ENCODE measurements around the gene LRRC8C.
A peak's percentile ranks its signal among the peaks of the same experiment; 100 is the strongest.
"Not testable (repeated sequence)": the region's sequence is repeated elsewhere in the genome, so short reads cannot be mapped to it uniquely, and the experiment has no call there.

Gene LRRC8C

GRCh38 chr1:89607586-89608318 lies 25.2 kb upstream of the LRRC8C start:
- no peak for DNase-seq

- no peak for DNase-seq
These were observed 24.5 kb upstream of the LRRC8C start for GRCh38 chr1:89608319-89608983.

DNA sequence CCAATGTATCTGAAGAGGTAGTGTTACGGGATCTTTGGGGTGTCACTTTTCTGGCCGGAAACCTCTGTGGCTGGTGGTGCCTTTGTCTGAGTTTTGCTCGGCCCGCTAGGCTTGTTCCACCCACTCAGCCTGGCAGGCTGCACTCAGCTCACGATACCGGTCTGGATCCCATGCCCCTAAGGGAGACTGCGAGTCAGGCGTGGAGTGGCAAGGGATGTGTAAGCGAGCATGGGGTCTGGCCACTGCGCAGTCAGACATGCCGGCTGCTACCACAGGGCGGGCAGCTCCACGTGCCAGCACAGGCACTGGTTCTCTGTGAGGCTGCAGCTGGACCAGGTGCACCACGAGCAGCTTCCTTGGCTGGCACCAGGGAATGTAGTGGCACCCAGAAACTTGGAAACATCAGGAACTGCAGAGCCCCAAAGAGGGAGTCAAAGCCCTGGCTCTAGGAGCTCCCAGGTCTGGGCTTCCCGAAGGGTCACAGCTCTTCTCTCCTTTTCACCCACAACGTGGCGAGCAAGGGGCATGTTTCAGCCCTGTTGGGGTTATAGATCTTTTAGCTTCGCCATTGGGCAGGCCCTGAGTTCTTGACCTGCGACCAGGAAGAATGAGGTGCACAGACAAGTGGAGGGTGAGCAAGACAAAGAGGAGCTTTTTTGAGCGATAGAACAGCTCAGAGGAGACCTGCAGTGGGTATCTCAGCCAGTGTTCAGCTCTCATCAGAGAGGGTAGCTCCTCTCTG lies 23.8 kb upstream of the LRRC8C start:
- DNase-seq = no peak

DNA sequence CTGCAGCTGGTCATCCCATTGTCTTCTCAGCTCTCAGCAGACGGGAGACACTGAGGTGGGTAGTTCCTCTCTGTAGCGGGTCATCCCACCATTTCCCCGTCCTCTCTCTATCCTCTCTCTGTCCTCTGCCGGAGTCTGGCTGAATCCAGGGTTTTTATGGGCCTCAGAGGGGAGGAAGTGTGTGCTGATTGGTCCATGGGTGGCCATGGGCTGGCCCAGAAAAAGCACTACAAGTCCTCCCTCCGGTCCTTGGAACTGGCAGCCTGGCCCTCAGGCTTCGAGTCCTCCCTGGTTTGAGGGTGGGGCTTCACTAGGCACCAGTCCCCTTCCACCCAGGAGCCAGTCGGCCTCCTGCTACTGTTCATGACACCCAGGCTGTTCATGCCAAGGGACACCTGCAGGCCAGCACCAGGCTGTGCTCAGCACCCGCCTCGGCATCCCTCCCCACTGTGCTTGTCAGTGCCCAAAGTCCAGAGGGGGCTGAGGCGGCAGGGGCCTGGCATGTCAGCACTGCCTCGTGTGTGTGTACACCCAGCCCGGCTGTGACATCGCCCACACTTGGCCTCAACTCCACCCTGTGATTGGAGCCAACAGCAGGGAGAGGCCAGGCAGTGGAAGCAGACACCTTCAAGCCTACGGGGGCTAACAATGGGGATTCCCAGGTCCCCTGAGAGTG lies 23.0 kb upstream of the LRRC8C start:
- DNase-seq = peak in 13 of 58 donors; percentile 21 to 59 (median 38)

- DNase-seq = no peak
These were observed 22.4 kb upstream of the LRRC8C start for GRCh38 chr1:89610457-89611011.

DNA sequence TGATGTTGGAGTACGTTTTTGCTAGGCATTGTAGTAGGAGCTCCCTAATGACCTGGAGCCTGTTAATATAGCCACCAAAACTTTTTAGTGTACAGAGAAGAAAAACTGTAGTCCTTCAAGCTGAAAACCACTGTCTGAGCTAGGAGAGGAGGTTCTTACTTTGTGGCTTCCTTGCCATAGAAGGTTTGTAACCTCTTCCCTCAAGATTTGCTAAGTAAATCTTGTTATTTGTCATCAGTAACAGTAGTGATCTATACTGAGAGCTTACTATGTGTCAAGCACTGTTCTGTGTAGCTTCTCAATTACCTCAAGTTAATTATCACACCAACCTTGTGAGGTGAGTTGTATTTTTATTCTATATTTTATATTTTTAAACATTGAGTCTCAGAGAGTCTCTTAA lies 21.2 kb upstream of the LRRC8C start:
- DNase-seq = no peak

DNA sequence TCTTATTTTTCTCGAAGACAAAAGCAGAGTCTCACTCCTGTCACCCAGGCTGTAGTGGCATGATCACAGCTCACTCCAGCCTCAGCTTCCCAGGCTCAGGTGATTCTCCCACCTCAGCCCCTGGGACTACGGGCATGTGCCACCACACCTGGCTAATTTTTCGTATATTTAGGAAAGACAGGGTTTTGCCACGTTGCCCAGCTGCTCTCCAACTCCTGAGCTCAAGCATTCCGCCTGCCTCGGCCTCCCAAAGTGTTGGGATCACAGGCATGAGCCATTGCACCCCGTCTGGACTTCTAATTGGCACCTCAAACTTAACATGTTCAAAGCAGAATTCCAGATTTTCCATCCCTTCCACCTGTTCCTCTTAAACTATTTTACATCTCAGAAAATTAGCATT lies 19.0 kb upstream of the LRRC8C start:
- DNase-seq = no peak

DNA sequence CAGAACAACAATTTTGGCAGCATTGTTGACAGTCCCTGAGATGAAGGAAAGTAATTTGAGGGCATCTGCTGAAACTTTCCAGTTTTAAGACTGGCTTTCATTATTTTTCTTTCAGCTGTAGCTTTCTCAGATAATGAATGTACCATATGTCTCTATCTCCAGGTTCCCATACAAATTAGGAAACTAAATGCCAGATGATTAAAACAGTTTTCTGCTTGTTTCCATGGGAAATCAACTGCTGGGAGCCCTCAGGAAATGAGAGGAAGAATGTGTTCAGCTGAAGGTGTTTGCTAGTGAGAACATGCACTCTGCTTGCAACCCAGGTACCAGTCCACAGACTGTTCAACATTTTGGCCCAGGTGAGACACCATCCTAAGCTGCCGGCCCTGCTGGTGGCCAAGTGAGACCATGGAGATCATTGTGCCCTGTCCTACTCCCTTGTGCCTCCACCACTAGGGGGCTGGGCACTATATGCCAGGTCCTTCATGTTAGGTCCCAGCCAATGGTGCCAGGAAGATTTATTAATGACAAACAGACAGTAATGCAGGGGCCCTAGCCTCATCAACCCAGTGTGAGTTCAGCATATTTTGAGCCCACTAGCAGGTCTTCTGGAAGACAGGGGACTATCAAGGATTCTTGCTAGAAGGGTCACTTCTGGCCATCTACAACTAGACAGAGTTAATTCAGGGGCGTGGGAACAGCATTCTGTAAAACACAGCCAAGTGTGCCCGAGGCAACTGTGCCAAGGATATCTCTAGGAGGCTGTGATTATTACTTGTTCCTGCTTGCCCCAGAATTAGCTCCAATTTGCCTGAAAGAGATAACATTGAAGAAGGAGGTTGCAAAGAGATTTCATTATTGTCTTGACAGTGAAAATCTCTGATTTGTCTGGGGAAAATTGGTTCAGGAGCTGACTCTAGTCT lies 17.0 kb upstream of the LRRC8C start:
- peak in 4 of 58 donors; percentile 9 to 30 (median 18) for DNase-seq

DNA sequence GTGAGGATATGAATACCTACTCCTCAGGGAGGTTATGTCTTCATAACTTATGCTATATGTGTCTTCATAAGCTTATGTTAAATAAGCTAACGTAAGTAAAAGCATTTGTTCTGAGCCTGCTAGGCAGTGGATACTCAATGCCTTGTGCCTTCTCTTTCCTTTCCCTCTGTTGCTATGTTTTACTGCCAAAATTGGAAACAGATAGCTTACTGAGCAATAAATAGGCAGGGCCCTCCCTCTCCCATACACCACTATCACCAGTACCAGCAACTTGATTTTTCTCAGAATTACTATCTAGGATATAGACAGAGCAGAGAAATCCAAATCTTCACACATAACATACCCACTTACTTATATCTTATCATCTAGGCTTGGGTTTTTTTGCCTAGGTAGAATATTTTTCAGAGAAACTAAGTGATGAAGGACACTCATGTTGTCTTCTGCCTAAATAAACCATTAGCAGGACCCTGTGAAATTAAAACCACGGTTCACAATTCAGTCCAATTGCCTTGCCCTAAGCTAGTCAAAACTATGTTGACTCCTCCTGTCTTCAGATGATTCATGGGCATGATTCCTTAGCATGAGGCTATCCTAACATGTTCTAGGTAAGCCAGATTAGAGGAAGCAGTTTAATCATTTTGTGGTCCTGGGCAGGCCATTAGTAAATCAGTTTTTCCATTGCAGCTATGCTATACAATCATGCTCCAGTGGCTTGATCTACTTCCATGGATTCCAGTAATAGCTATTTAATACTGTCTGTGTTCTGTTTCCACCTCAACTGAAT lies 15.9 kb upstream of the LRRC8C start:
- no peak for DNase-seq

- DNase-seq = no peak
These were observed 12.3 kb upstream of the LRRC8C start for GRCh38 chr1:89620664-89621063.

DNA sequence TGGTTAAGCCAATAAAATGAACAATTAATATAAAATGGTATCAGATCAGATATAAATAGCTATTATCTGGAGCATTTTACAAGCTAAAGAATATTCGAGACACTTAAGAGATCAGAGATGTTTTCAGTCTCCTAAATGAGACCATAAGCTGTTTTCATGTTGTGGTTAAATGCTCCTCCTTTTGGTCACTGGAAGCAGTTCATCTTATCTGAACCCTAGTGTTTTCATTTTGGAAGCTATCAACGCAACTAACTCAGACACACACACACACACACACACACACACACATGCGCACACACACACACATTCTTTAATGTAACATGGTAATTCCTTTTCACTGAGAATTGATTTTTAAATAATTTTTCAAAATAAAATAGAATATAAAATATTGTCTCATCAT lies 10.0 kb upstream of the LRRC8C start:
- DNase-seq = no peak

DNA sequence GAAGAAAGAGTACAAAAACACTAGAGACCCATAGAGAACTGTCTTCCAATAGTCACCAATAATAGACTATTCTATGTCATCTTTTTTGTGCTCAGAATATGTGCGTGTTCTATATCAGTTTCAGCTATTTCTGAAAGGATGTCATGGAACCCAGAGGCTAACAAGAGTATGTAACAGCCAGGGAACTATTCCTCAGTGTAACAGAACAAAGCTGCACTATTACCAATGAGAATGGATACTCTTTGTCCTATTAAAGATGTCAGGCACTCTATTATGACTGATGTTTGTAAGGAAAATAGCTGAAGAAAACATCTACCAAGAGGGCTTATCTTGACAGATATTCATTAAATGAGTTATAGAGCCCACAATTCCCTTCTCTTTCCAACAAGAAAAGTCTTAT lies 8.6 kb upstream of the LRRC8C start:
- DNase-seq = peak in 1 of 58 donors; percentile 59

DNA sequence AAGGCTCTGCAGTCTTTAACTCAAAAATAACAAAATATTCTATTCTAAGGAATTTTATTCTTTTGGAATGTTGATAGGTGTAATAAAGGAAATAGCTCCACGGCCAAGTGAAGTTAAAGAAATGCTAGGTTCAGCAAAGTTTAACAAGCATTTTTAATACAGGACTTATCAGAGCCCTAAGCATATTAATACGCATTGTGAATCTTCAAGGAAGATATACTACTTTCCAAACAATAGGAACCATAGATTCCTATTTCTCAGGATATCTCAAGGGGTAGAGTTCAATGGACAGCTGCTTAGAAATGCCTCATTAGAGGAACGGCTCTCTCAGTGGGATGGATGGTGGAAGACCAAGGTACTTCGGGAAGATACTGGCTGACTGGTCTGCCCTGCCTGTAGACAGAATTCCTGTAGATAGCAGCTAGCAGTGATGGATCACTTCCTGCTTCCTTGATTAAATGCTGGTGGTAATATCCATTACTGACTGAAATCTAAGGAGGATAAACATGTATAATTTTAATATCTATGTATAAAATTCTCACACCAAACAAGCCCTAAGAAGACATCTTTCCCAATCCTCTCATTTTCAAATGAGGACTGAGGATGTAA lies 8.1 kb upstream of the LRRC8C start:
- no peak for DNase-seq

DNA sequence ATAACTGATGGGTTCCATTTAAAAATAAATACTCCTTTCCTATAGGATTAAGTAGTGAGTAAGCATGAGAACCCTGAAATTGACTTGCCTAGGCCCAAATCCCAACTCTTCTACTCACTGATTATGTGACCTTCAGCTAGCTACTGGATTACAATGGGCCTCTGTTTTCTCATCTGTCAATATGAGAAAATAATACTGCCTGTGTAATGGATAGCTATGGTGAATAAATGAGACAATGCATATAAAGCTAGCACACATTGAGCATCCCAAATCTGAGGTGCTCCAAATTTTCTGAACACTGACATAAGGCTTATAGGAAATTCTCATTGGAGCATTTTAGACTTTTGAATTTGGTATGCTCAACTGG lies 5.3 kb upstream of the LRRC8C start:
- DNase-seq = peak in 1 of 58 donors; percentile 53

GRCh38 chr1:89629146-89629545 lies 3.8 kb upstream of the LRRC8C start:
- DNase-seq = no peak

DNA sequence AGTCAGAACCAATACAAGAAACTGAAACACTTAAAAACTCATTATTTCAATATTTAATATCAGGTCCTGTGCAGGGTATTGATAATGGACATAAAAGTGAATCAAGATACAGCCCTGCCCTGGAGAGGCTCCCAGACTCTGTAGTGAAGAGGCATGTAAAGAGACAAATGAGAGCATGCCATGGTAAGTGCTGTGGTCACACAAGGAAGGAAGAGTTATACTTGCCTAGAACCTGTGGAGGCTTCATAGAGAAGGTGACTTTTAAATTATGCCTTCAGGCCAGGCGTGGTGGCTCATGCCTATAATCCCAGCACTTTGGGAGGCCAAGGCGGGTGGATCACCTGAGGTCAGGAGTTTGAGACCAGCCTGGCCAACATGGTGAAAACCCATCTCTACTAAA lies 3.3 kb upstream of the LRRC8C start:
- not testable (repeated sequence) for DNase-seq

DNA sequence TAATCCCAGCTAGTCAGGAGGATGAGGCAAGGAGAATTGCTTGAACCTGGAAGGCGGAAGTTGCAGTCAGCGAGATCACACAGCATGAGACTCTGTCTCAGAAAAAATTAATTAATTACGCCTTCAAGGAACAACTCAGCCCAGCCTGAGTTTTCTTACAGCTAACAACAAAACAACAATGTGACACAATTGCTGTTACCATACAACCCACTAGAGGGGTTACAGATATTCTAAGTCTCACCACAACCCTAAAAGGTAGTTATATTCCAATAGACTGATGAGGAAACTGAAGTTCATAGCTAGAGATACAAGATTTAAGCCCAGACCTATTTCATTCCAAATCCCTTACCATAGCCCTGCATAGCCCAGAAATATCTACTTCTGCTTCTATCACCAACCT lies 2.9 kb upstream of the LRRC8C start:
- DNase-seq = no peak

GRCh38 chr1:89631816-89632656 lies 884 bp upstream of the LRRC8C start:
- DNase-seq = peak in 25 of 58 donors; percentile 11 to 69 (median 47)
